Activated CD4-positive, alpha-beta T cell treated with anti-CD3 and anti-CD28 coated beads for 4 hours (primary cell): ENCODE data around the gene TAB2.
"Not testable (repeated sequence)": the region's sequence is repeated elsewhere in the genome, so short reads cannot be mapped to it uniquely, and the experiment has no call there.

ENCODE experiments used
- DNase-seq, 2 donors: peaks; one replicate each; pipeline ENCODE4 v3.0.0-alpha.2; 2020

TAB2 gene

DNA sequence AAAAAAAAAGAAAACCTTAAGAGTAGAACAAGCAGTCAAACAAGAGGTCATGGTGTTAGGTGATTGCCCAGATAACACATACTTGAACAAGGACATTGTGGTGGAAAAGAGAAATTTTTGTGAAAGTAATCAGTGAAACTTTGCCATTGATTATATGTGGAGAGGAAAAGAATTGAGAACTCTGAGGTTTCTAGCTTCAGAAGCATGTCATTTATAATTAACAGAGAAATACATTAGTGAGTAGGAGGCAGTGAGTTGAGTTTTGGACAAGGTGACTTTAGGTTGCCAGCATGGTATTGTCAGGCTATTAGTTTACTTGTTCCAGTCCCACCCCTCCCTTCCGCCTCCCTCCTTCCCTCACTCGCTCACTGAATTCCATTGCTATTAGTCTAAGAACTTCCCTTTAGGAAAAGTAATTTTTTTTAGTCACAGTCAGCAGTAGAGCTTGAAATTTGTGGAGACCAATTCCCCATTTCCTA lies 17.2 kb downstream of the TAB2 start:
- no peak for DNase-seq

DNA sequence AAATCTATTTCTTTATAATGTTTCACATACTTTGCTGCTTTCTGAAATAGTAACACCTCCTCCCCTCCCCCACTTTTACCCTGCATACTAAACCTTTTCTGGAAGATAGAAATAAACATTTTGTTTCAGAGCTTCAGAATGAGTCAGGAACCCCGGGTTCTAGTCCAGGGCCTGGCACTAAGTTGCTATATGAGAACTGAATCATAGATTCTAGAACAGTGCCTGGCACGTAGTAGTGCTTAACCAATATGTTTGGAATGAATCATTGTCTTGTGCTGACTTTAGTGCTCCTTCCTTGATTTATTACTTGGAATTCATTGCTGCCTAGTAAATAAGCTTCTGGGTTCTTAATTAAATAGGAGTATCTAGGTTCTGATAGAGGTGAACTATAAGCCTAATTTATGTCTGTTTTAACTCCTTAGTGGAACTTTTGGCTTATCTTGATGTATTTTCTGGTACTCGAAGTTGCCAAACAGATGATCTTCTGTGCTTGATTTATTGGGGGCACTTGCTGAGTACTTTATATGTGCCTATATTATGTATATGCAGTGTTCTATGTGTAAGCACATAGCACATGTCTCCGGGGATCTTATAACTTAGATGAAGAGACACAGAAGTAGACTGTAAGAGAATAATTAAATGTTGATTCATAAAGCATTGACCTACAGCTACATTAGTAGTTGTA lies 18.6 kb downstream of the TAB2 start:
- DNase-seq, result peak; percentile 35 to 51

DNA sequence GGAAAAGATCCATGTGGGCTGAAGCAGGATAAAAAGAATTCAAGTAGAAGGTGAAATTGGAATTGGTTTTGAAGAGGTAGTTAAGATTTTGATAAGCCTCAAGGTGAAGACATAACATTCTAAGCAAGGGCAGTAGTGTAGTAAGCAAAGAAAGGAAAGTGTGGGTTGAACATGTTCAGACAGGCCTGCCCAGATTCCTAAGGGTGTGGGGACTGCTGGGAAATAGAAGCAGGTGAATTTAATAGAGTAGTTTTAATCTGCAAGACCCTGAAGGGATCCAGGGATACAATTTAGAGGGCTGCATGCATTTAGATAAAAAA lies 19.1 kb downstream of the TAB2 start:
- DNase-seq, result no peak

DNA sequence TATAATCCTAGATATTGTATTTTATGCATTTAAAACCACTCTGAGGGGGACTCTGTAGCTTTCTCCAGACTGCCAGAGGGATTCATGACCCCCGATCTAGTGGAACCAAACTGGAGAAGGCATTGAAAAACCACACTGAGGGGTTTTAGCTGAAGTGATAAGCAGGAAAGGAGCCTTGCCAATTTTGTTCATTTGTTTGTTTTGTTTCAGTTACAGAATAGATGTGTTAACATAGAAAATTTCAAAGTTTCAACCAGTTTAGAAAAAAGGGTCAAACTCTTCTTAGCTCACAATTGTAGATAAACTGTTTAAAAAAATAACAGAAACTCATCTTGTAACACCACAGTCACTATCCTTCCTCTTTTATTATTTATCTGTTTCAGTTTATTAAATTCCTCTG lies 19.8 kb downstream of the TAB2 start:
- no peak for DNase-seq

DNA sequence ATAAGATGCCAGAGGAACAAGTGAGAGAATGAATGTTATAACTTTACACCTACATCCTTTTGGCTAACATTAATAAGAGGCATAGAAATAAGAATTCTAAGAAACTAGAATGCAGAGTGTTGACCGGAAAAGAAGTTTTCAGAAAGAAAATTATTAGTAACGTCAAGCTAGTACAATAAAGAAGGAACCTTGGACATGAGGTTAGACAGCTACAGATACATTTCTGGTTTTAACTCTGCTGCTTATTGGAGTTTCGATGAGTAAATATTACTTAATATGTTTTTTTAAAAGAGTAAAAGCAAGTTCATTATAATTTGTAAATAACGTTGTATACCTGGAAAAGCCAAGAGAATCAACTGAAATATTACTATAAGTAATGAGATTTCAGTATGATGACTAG lies 22.7 kb downstream of the TAB2 start:
- DNase-seq, result no peak

DNA sequence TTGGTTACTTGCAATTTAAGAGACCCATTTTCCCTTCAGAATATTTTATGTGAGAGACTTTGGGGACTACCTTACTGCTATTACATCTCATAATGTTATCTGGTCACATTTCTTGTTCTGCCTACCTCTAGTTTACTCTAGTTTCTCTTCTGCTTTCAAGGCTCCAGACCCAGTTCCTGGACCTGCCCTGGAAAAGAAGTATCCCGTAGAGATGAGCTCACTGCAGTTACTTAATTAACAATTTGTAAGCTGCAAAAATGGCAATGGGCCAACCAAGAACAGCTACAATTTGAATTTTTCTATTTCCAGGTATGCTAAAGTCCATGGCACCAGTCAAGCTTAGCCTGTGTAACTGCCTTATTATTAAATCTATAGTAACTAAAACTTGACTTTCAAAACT lies 25.0 kb downstream of the TAB2 start:
- no peak for DNase-seq

DNA sequence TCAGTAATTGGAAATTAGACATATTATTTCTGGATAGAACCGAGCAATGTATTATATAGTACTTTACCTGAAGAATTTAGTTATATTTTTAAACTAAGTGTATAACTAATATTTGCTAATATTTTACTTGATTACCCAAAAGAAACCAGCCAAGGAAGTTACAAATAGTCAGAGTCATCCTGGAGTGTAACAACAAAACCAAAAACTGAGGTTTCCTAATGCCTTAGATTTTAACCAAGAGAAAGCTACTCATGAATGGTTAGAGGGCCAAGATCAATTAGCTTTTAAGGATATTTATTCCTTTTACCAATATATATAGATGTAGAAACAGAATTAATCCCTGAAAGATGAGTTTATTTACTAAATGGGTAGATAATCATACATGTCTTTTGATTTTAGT lies 26.0 kb downstream of the TAB2 start:
- DNase-seq, result no peak

DNA sequence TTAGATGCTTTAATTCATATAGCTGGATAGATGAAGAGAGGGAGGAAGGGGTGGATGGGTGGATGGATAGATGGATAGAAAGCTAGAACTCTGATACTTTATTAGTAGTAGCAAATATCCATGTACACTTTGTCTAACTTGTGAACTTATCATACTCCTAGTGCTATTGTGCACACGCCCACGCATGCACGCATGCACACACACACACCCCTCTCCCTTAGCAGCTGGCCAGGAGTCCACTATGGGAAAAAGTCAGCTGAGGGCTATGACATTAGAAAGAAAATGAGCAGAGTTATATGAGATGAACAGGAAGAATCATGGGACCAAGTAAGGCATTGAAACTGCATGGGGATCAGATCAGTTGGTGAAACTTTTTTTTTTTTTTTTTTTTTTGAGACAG lies 28.6 kb downstream of the TAB2 start:
- no peak for DNase-seq

DNA sequence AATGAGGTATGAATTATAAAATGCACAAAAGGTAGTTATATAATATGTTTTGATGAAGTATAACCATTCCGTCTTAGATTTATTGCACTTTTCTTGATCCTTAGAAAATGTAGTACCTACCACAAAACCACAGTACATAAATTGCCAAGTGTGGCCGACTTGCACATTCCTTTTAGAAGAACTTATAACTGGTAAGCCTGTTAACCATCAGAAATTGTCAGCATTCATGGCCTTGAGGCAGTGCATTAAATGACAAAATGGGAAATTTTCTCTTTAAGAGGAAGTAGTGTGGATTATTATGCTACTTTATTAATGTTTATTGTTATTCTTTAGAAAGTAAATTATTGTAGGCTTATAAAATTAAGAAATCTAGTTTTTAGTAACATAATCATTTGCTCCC lies 29.6 kb downstream of the TAB2 start:
- DNase-seq, result no peak

DNA sequence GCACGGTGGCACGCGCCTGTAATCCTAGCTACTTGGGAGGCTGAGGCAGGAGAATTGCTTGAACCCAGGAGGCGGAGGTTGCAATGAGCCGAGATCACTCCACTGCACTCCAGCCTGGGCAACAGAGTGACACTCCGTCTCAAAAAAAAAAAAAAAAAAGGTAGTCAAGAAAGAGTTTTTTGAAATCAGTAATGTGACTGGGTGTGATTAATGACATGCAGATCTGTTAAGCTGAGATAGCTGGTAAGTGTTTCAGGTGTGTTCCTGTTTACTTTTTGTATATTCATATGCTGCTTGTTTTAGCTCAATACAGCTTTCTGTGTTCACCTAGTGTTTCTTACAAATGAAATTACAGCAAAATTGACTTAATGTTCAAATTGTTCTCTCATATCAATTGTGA lies 31.8 kb downstream of the TAB2 start:
- DNase-seq, result not testable (repeated sequence)

DNA sequence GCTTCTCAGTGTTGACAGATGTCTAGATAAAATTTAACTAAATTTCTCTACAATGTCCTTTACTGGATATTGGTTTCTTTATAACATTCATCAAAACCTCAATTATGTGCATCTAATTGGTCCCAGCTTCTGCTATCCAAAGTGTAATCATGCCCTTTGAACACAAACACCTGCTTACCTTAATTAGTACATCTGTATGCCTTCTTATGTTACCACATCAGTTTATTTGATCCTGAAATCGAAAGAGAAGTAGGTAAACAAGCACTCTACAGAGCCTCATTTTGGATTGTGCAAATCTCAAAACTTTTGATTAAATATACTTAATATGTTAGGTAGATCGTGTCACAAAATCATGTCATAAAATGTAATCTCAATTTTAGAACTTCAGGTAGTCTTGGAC lies 36.5 kb downstream of the TAB2 start:
- no peak for DNase-seq

DNA sequence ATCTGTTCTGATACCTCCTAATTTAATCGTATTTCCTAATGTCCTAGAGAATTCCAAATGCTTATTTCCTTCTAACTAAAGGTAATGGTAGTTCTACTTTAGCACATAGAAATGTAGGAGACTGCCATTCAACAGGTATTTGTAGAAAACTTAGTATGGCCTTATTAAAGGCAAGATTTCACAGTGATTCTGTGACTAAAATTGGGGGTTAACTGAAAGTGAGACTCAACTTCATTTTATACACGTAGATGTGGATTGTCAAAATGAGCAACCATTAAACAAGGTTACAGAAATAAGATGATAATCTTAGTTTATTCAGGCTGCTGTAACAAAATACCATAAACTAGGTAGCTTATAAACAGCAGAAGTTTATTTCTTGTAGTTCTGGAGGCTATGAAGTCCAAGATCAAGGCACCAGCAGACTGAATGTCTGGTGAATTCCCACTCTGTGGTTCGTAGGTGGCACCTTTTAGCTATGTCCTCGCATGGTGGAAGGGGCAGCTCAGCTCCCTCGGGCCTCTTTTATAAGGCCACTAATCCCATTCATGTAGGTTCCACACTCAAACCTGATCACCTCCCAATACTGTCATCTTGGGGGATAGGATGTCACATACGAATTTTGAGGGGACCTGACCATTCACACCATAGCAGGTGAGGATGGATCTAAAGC lies 38.7 kb downstream of the TAB2 start:
- no peak for DNase-seq

DNA sequence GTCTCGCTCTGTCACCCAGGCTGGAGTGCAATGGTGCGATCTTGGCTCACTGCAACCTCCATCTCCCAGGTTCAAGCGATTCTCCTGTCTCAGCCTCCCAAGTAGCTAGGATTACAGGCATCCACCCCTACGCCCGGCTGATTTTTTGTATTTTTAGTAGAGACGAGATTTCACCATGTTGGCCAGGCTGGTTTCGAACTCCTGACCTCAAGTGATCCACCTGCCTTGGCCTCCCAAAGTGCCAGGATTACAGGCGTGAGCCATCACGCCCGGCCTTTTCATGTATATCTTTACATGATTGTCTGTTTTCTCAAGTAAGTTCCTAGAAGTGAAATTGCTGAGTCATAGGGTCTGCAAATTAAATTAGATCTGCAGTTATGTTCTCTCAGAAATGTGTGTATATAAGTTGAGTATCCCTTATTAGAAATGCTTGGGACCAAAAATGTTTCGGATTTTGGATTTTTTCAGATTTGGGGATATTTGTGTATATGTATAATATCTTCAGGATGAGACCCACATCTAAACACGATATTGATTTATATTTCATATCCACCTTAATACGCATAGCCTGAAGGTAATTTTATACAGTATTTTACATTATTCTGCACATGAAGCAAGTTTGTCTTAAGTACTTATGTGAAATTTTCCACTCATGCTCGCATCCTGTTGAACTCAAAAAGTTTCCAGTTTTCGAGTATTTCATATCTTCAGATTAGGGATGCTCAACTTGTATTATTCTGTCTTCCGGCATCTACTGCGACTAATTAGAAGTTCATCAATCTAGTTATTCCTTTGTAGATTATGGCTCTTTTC lies 40.4 kb downstream of the TAB2 start:
- no peak for DNase-seq

DNA sequence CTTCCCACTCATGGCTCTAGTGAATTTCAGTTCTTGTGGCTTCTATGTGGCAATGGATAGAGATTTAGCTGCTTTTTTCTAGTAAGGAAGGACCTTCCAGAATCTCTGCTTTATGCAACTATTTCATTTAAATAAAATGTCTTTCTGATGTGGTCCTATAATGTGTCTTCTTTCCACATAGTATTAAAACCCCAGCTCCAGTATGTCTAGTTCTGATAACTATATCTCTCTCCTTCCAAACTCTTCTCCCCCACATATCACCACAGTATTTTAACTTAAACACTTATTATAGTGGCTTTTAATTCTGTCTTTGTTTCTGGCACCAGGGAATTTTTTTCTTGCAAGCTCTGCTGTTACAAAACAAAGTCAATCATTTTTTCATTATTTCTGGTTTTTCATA lies 41.9 kb downstream of the TAB2 start:
- no peak for DNase-seq

DNA sequence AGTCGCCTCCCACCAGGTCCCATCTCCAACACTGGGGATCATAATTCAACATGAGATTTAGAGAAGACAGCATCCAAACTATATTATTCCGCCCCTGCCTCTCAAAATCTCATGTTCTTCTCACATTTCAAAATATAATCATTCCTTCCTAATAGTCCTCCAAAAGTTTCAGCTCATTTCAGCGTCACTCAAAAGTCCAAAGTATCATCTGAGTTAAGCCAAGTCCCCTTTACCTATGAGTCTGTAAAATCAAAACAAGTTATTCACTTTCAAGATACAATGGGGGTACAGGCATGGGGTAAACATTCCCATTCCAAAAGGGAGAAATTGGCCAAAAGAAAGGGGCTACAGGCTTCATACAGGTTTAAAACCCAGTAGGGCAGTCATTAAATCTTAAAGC lies 43.0 kb downstream of the TAB2 start:
- DNase-seq, result no peak

DNA sequence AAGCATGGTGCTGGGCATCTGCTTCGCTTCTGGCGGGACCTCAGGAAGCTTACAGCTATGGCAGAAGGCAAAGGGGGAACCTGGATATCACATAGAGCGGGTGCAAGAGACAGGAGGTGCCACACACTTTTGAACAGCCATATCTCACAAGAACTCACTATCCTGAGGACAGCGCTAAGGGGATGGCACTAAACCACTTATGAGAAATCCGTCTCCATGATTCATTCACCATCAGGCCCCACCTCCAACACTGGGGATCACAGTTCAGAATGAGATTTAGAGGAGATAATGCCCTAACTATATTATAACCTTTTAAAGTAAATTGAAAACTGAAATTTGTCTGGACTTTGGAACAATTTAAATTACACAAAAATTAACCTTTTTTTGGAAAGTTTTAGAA lies 44.8 kb downstream of the TAB2 start:
- no peak for DNase-seq

DNA sequence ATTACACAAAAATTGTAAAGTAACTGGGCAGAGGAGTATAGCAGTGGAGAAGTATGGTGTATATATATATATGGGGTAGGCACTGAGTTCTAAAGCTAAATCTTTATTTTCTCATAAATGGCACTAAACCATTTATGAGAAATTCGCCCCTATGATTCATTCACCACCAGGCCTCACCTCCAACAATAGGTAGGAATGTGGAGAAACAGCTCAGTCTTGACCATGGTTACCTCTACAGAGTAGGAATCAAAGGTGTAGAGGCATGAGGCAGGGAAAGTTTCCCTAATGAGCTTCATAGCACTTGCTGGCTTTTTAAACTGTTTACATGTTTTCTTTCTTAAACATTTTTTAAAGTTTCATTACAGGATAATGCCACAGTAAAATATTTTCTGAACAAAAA lies 45.6 kb downstream of the TAB2 start:
- no peak for DNase-seq

DNA sequence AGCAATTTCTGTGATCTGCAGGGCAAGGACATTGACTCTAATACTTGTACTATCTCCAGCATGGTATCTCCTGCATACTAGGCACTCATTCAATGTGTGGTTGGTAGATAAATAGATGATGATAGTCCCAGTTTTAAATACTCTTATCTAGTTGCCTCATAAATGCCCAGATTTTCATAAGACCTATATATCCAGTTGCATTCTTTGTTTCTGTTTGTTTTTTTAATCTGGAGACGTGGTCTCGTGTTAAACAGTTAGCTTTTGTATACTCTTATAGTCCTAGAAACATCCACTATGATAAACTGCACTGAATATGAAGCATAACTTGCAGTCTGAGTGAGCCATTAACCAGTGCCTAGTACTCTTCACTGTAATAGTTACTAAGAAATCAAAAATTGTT lies 47.0 kb downstream of the TAB2 start:
- no peak for DNase-seq

DNA sequence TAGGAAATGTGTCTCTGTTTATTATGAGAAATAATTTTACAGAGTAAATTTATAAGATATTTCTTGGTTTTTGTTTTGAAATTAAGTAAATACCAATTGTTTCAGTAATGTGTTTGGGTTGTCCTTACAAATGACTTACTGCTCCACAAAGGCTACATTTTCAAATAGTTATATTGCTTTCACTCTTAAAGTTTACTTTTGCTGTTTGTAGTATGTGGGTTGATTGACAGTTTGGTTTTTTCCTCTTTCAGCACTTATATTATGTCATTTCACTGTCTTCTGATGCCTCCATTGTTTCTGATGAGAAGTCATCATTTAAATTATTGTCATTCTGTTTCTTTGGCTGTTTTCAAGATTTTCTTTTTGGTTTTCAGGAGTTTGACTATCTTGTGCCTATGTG lies 47.7 kb downstream of the TAB2 start:
- DNase-seq, result no peak

DNA sequence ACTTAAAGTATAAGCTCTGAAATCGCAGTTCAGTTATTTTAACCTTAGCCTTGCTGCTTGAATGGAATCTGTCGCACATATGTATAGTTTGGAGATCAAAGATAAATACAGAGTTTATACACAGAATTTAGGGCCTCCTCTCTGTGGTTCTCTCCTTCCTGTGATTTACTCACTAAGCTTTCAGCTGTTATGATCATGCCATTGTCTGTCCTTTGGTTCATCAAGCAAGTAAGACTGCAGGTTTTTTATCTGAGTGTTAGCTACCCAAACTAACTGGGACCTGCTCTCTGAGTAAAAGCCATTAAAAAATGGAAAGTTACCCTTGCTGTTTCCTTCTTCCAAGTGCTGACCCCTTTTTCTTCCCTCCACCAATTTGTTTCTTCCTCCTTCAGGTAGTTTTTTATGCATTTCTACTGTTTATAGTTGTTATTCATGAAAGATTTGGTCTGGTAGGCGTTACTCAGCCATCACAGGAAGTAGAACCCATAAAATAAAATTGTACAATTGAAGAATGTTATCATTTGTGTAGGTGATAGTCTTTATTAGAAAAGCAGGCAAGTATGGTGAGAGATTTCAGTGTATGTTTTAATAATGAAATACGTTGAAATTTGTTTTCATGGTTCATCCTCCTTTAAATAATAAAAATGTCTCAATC lies 48.9 kb downstream of the TAB2 start:
- no peak for DNase-seq

DNA sequence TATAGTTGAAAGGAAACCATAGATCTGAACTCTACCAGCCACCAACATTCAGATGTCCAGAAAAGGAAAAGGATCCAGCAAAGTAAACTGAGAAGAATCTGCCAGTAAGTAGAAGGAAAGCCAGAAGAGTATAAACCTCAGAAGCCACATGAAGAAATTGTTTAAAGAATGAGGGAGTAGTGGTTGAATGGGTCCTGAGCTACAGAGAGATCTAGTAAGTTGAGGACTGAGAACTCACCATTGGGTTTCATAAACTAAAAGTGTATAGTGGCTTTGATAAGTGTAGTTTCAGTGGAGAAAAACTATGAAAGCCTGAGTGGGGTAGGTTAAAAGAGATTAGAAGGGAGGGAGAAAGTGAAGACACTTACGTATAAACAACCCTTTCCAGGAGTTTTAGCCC lies 50.6 kb downstream of the TAB2 start:
- DNase-seq, result no peak

DNA sequence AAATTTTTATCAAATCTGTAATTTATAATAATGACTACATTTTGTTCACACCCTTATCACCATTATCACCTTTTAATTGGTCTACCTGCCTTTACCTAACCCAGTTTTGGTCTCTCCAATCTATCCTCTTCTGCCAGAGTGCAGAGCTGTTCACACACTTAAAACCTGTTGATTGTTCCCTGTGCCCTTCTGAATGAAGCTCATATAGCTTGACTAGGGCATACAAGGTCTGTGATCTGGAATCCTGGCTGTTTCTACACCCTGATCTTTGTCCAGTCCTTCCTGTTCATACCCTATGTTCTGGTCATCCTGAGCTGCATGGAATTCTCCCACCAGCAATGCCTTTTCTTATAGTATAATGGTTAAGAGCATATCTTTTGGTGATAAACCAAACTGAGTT lies 53.6 kb downstream of the TAB2 start:
- no peak for DNase-seq

DNA sequence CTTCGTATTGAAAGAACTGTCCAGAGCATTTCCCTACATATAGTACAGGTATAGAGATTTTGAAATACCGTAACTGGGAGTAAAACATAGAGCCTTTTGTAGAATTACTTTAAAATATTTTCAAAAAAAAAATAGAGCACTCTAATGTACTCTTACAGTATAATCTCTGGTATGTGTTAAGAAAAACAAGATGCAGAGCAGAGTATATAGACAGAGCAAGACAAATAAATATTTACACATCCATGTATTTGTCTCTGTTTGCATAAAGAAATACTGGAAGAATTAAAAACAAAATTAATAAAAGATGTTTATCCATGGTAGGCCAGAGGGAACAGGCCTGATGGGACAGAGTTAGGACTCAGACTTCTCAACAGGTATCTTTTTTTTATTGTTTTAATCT lies 54.5 kb downstream of the TAB2 start:
- DNase-seq, result no peak

DNA sequence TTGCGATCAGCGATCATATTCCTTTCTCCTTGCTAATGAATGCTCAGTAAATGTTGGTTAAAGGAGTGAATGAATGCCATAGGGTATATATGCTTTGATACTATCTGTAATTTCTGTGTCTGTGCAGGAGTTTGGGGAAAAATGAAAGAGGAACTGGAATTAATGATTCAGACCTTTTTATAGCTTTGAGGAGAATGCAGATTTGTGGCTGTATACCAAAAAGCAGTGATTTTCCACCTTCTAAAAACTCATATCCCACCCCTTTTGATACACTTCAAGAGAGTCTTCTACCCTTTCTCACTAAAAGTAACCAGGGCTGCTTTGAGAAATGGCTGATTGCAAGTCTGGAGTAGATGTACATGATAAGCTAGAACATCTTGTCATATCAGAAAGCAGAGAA lies 56.0 kb downstream of the TAB2 start:
- DNase-seq, result no peak
